ENCODE measurements around the gene HMBS. TPM values are rescaled to one million over a fixed set of nuclear protein-coding genes. Genes with fewer than 3 reads are reported as not detected.

Gene HMBS
- total and polyA plus RNA-seq, 2 of the 8 experiments (the other 6 are each of a cell fraction or from before 2014, with no cell fraction given), result 69.3 to 109 TPM

DNA sequence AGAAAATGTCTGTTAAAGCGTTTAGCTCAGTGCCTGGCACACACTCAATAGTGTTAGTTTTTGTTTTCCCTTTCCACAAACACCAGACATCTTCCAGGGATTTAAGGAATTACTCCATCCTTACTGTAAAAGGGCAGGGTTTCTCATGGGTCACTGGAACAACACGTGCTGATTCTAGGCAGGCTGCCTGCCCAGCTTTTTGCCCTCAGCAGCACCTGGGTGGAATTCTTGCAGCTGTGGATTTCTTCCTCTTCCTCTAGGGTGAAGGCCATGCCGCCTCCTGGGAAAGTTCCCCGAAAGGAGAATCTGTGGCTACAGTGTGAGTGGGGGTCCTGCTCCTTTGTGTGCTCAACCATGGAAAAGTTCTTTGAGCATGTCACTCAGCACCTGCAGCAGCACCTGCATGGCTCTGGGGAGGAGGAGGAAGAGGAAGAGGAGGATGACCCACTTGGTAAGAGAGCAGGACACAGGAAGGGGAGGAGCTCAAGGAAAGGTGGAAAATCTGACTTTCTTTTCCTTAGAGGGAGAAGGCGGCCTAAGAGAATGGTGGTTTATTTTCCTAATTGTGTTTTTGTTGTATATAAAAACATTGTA, 42.1 kb downstream of the HMBS start (continued):
- TF ChIP-seq CREB1 (IDR thresholded peaks at IDR 0.05), result no peak
- TF ChIP-seq HDAC6 (IDR thresholded peaks at IDR 0.05; ENCODE audit: low read depth, low read length), result no peak
- TF ChIP-seq SUZ12 (IDR thresholded peaks at IDR 0.05; ENCODE audit: low read length), result no peak
- no peak for TF ChIP-seq BCL11A (IDR thresholded peaks at IDR 0.05; ENCODE audit: low read depth in 2 of 2, low read length in 2 of 2)
- no peak for TF ChIP-seq CHD2 (IDR thresholded peaks at IDR 0.05; ENCODE audit: low read length)
- no peak for TF ChIP-seq SAP30 (IDR thresholded peaks at IDR 0.05; ENCODE audit: insufficient read depth, insufficient replicate concordance, low read length)
- no peak for TF ChIP-seq PHF8 (conservative IDR thresholded peaks at IDR 0.05; ENCODE audit: low read depth, low read length)
